ENCODE measurements around the gene PTPRG. TPM values are rescaled to one million over a fixed set of nuclear protein-coding genes. Genes with fewer than 3 reads are reported as not detected.
A peak's percentile ranks its signal among the peaks of the same experiment; 100 is the strongest.

Gene PTPRG
- total RNA-seq, 3 donors from 2014 or later (not counting 1 experiment from before 2014, with no cell fraction given): 1.0 to 2.9 (median 2.5) TPM

- TF ChIP-seq CTCF (IDR thresholded peaks at IDR 0.05): no peak
- Mint-ChIP-seq H3K4me1 (peaks cover 7 to 20% of the 10 kb centered on the region in 2 donors), H3K27ac (no peak overlapping the region), H3K36me3 (no peaks in the 10 kb centered on the region), H3K9me3 (no peaks in the 10 kb centered on the region), H3K27me3 (ENCODE audit: low read depth in 2 of 2) (no peaks in the 10 kb centered on the region), H3K4me3 (no peak overlapping the region)
- Histone ChIP-seq H3K4me1 (ENCODE audit: control insufficient read depth, insufficient read depth, low read length) (peaks cover 4% of the 10 kb centered on the region), H3K4me3 (ENCODE audit: low read length) (no peak overlapping the region), H3K27me3 (ENCODE audit: control insufficient read depth, insufficient read depth, low read length) (no peaks in the 10 kb centered on the region), H3K27ac (ENCODE audit: low read length) (no peak overlapping the region), H3K36me3 (ENCODE audit: control insufficient read depth, insufficient read depth, low read length) (no peaks in the 10 kb centered on the region), H3K9me3 (ENCODE audit: control insufficient read depth, insufficient read depth, low read length) (no peaks in the 10 kb centered on the region)
- intact Hi-C loops (cut with micrococcal nuclease): no loop called here
- ATAC-seq (no peak), DNase-seq (no peak)
- 94% methylated on average over 10 of the region's 10 CpGs for WGBS (ENCODE audit: insufficient coverage)
These were observed 622.6 kb downstream of the PTPRG start for GRCh38 chr3:62183969-62184368.

GRCh38 chr3:62184559-62184958 is 623.2 kb downstream of the PTPRG start:
- no peaks in the 10 kb centered on the region for H3K36me3 Mint-ChIP-seq
- peaks cover 4% of the 10 kb centered on the region for H3K4me1 ChIP-seq (ENCODE audit: control insufficient read depth, insufficient read depth, low read length)
- no peaks in the 10 kb centered on the region for H3K36me3 ChIP-seq (ENCODE audit: control insufficient read depth, insufficient read depth, low read length)
- TF ChIP-seq CTCF (IDR thresholded peaks at IDR 0.05): no peak
- H3K27me3 ChIP-seq (ENCODE audit: control insufficient read depth, insufficient read depth, low read length): no peaks in the 10 kb centered on the region
- no peak for DNase-seq
- peak; percentile 14 to 52 (median 42) for ATAC-seq
- H3K27me3 Mint-ChIP-seq (ENCODE audit: low read depth in 2 of 2): no peaks in the 10 kb centered on the region
- peak overlapping the region in 1 of 2 donors; percentile 36 for H3K27ac Mint-ChIP-seq
- H3K9me3 Mint-ChIP-seq: no peaks in the 10 kb centered on the region
- H3K4me3 ChIP-seq (ENCODE audit: low read length): no peak overlapping the region
- H3K4me3 Mint-ChIP-seq: no peak overlapping the region
- H3K9me3 ChIP-seq (ENCODE audit: control insufficient read depth, insufficient read depth, low read length): no peaks in the 10 kb centered on the region
- peaks cover 8 to 22% of the 10 kb centered on the region in 2 donors for H3K4me1 Mint-ChIP-seq
- WGBS (ENCODE audit: insufficient coverage): 65% methylated on average over 7 of the region's 7 CpGs
- intact Hi-C loops (cut with micrococcal nuclease): no loop called here
- peak overlapping the region; percentile 29 for H3K27ac ChIP-seq (ENCODE audit: low read length)

- no peak overlapping the region for H3K4me3 ChIP-seq (ENCODE audit: low read length)
- H3K4me1 Mint-ChIP-seq: peaks cover 8 to 22% of the 10 kb centered on the region in 2 donors
- no peak for TF ChIP-seq CTCF (IDR thresholded peaks at IDR 0.05)
- H3K27ac ChIP-seq (ENCODE audit: low read length): no peak overlapping the region
- H3K27ac Mint-ChIP-seq: no peak overlapping the region
- no peaks in the 10 kb centered on the region for H3K9me3 Mint-ChIP-seq
- peaks cover 4% of the 10 kb centered on the region for H3K4me1 ChIP-seq (ENCODE audit: control insufficient read depth, insufficient read depth, low read length)
- H3K27me3 ChIP-seq (ENCODE audit: control insufficient read depth, insufficient read depth, low read length): no peaks in the 10 kb centered on the region
- no peak overlapping the region for H3K4me3 Mint-ChIP-seq
- WGBS (ENCODE audit: insufficient coverage): 88% methylated on average over 6 of the region's 7 CpGs
- no peaks in the 10 kb centered on the region for H3K27me3 Mint-ChIP-seq (ENCODE audit: low read depth in 2 of 2)
- ATAC-seq: no peak
- DNase-seq: no peak
- intact Hi-C loops (cut with micrococcal nuclease): no loop called here
- no peaks in the 10 kb centered on the region for H3K36me3 ChIP-seq (ENCODE audit: control insufficient read depth, insufficient read depth, low read length)
- no peaks in the 10 kb centered on the region for H3K9me3 ChIP-seq (ENCODE audit: control insufficient read depth, insufficient read depth, low read length)
- H3K36me3 Mint-ChIP-seq: no peaks in the 10 kb centered on the region
These were observed 625.7 kb downstream of the PTPRG start for GRCh38 chr3:62187022-62187431.

GRCh38 chr3:62188681-62189375 is 627.5 kb downstream of the PTPRG start:
- peak in 1 of 3 donors; percentile 77 for ATAC-seq
- WGBS (ENCODE audit: insufficient coverage): 9% methylated on average over 16 of the region's 18 CpGs
- Mint-ChIP-seq H3K27me3 (ENCODE audit: low read depth in 2 of 2) (no peaks in the 10 kb centered on the region), H3K4me1 (peaks cover 8 to 22% of the 10 kb centered on the region in 2 donors), H3K36me3 (no peaks in the 10 kb centered on the region), H3K4me3 (peak overlapping the region; percentile 6), H3K9me3 (no peaks in the 10 kb centered on the region), H3K27ac (no peak overlapping the region)
- Histone ChIP-seq H3K4me3 (ENCODE audit: low read length) (no peak overlapping the region), H3K27ac (ENCODE audit: low read length) (no peak overlapping the region), H3K36me3 (ENCODE audit: control insufficient read depth, insufficient read depth, low read length) (no peaks in the 10 kb centered on the region), H3K9me3 (ENCODE audit: control insufficient read depth, insufficient read depth, low read length) (no peaks in the 10 kb centered on the region), H3K27me3 (ENCODE audit: control insufficient read depth, insufficient read depth, low read length) (no peaks in the 10 kb centered on the region), H3K4me1 (ENCODE audit: control insufficient read depth, insufficient read depth, low read length) (peaks cover 4% of the 10 kb centered on the region)
- DNase-seq: peak; percentile 29 to 78
- peak; percentile 66 for TF ChIP-seq CTCF (IDR thresholded peaks at IDR 0.05)
- intact Hi-C loops (cut with micrococcal nuclease): no loop called here

Measured in natural killer cell (primary cell).